Measurements from ENCODE around the gene INPPL1. TPM values are rescaled to one million over a fixed set of nuclear protein-coding genes. Genes with fewer than 3 reads are reported as not detected.

The INPPL1 gene
- total RNA-seq, 1 experiment from 2014 or later: 214 TPM

DNA sequence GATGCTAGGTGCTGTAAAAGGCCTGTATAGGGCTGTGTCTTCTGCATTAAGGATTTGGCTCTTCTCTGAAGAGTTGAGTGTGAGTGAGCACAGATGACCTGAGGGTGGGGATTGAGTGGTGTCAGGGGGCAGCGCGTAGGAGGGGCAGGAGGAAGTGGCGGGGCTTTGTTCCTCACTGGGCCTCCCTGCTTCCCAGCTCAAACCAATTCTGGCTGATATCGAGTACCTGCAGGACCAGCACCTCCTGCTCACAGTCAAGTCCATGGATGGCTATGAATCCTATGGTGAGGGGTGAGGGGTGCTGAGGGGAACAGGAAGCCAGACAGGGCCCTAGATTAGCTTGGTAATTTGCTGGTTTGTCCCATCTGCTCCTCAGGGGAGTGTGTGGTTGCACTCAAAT is 10.4 kb downstream of the INPPL1 start:
- Histone ChIP-seq H4K20me1 (ENCODE audit: control insufficient read depth, insufficient read depth, insufficient read length) (peaks cover 2% of the 10 kb centered on the region), H2AFZ (ENCODE audit: low read length) (no peak overlapping the region), H3K18ac (ENCODE audit: insufficient read length, low read depth, low read length) (no peak overlapping the region), H3K9me3 (ENCODE audit: control insufficient read depth, low read depth, low read length) (no peaks in the 10 kb centered on the region), H3K4ac (ENCODE audit: low read depth, low read length) (no peak overlapping the region), H2BK20ac (ENCODE audit: low read depth, low read length, poor library complexity, severe bottlenecking) (no peak overlapping the region), H4K5ac (ENCODE audit: insufficient read length, low read depth, low read length) (no peak overlapping the region), H4K8ac (replicated peaks; ENCODE audit: insufficient read length, low read depth, low read length) (no peak overlapping the region), H4K91ac (ENCODE audit: insufficient read length, low read depth, low read length) (no peak overlapping the region), H3K4me1 (ENCODE audit: insufficient read depth, low read length) (peaks cover 3% of the 10 kb centered on the region; the same call in 1 of the 2 replicates), H3K23me2 (ENCODE audit: insufficient read length, low read depth, low read length, poor library complexity, severe bottlenecking) (peaks cover 12% of the 10 kb centered on the region), H3K79me1 (ENCODE audit: insufficient read depth, low read depth, low read length, poor library complexity, severe bottlenecking) (no peaks in the 10 kb centered on the region), H3K27me3 (ENCODE audit: insufficient read depth, low read length) (peaks cover 9% of the 10 kb centered on the region; the same call in 1 of the 2 replicates), H2BK15ac (ENCODE audit: low read depth, low read length) (no peak overlapping the region), H3K9ac (ENCODE audit: extremely low read depth, insufficient read length, low read length) (no peak overlapping the region), H3K4me2 (ENCODE audit: insufficient read depth, insufficient read length, low read length) (no peak overlapping the region), H2AK5ac (ENCODE audit: insufficient read length, low read length) (no peak overlapping the region), H3K56ac (ENCODE audit: insufficient read length, low read depth, low read length) (no peak overlapping the region), H2BK12ac (ENCODE audit: insufficient read length, low read depth, low read length) (no peak overlapping the region), H3K23ac (ENCODE audit: insufficient read length, low read depth, low read length) (no peak overlapping the region), H2BK120ac (ENCODE audit: low read depth, low read length, poor library complexity, severe bottlenecking) (no peak overlapping the region), H2BK5ac (ENCODE audit: insufficient read length, low read length) (no peak overlapping the region), H3K27ac (ENCODE audit: insufficient read length, low read depth, low read length) (no peak overlapping the region), H3K14ac (ENCODE audit: insufficient read depth, low read length) (no peak overlapping the region), H3K79me2 (ENCODE audit: insufficient read depth, low read length) (no peaks in the 10 kb centered on the region), H3T11ph (ENCODE audit: low read length) (no peak overlapping the region)
- TF ChIP-seq, protein P1, sequence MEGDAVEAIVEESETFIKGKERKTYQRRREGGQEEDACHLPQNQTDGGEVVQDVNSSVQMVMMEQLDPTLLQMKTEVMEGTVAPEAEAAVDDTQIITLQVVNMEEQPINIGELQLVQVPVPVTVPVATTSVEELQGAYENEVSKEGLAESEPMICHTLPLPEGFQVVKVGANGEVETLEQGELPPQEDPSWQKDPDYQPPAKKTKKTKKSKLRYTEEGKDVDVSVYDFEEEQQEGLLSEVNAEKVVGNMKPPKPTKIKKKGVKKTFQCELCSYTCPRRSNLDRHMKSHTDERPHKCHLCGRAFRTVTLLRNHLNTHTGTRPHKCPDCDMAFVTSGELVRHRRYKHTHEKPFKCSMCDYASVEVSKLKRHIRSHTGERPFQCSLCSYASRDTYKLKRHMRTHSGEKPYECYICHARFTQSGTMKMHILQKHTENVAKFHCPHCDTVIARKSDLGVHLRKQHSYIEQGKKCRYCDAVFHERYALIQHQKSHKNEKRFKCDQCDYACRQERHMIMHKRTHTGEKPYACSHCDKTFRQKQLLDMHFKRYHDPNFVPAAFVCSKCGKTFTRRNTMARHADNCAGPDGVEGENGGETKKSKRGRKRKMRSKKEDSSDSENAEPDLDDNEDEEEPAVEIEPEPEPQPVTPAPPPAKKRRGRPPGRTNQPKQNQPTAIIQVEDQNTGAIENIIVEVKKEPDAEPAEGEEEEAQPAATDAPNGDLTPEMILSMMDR (conservative IDR thresholded peaks at IDR 0.05): no peak
- H3K4me3 Mint-ChIP-seq: no peak overlapping the region
- DNase-seq: peak; percentile 21
- H3K36me3 Mint-ChIP-seq (ENCODE audit: insufficient read depth in 1 of 3, low read depth in 3 of 3): peaks cover 29 to 80% (median 64%) of the 10 kb centered on the region in 3 experiments; a peak in 6 of 7 replicates
- no CpG with 5 or more reads among the region's 4 CpGs for WGBS (ENCODE audit: extremely low coverage, insufficient read length, low lambda C conversion rate)
- H3K27me3 Mint-ChIP-seq (ENCODE audit: low read depth): peaks cover 3% of the 10 kb centered on the region
- H3K27ac Mint-ChIP-seq: no peak overlapping the region
- H3K9me3 Mint-ChIP-seq: no peaks in the 10 kb centered on the region
- peaks cover 17 to 18% of the 10 kb centered on the region in 2 experiments for H3K4me1 Mint-ChIP-seq
